ENCODE results near the gene CHST11.
A peak's percentile ranks its signal among the peaks of the same experiment; 100 is the strongest.
"Not testable (repeated sequence)": the region's sequence is repeated elsewhere in the genome, so short reads cannot be mapped to it uniquely, and the experiment has no call there.

CHST11 gene

DNA sequence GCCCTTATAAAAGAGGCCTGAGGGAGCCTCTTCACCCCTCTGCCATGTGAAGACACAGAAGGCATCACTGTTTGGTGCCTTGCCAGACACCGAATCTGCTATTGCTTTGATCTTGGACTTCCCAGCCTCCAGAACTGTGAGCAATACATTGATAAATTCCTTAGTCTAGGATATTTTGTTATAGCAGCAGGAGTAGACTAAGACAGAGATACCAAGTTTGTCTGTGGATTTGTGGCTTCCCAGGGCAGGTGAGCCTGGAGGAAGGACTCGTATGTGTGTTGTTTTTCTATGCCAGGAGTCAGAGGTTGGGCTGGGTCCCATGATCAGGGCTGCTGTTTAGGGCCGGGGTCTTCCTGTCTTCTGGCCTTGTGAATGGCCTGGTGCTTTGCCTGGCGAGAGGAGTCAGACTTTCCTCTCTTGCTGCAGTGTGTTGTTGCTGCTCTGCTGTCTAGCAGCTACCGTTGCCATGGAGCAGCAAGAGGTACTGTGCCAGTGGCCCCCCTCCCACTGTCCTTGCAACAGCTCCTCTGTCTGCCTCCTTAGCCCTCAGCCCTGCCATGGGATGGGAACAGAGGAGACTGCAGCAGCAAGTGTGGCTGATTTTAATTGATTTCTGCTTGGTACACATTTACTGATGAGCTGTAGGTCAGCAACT lies 111.2 kb downstream of the CHST11 start:
- no peak for DNase-seq

DNA sequence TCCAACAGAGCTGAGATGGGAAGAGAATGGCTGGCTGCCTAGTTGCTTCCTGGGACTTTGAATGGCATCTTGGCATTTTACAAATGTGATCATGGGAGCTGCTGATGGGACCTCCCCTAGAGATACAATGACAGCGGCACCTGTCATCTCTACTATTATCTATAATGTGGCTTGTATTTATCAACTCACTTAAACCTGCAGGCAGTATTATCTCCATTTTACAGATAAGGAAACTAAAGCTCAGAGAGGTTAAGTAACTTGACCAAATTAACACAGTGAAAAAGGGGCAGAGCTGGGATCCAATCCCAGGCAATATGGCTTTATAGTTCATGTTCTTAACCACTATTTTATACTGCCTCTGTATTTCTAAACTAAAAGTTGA lies 111.7 kb downstream of the CHST11 start:
- no peak for DNase-seq

DNA sequence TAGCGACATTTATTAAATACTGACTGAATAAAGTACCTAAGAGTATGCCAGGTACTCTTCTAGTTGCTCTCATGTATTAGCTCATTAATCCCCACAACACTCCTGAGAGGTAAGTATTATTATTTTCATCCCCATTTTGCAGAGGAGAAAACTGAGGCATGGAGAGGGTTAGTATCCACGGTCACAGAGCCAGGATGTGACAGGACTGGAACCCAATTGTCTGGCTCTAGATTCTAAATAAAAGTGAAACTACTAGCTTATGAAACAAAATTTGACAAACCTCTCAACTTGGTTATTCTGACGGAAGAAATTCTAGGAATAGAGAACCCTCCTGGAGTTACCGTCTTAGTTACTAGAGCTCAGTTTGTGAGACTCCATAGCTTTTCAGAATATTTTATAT lies 112.2 kb downstream of the CHST11 start:
- no peak for DNase-seq

DNA sequence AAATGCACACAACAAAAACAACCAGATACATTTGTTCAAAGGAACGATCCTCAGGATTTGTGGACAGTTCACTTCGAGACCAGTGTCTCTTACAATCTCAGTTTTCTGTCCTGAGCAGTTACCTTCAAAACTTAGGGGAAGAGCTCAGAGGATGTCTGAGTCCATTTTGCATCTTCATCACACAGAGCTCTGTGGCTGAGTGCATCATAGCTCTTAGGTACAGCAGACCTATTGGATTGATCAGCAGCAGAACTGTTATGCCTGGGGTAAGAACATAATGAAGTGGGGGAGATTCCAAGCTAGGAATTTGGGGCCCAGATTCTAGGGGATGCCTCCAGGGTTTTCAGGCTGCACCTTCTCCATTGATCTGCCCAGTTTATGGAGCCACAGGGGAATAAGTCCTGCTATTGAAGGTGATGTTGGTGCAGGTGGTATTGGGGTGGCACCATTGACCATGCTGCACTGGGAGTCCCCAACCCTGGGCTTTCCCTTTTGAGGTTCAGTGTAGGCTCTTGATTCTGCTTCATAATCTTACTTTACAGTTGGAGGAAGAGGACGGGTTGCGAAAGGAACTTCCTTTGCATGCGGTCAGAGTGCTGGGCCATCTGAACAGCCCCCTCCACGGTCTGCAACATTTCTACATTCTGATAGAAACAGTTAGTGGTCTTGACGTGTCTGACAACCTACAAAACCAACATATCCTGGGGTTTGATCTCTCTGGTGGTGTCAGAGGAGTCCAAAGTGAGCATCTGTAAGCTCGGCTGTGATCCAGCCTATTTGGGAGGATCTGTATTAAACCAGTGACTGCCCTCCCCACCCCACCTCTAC lies 112.8 kb downstream of the CHST11 start:
- no peak for DNase-seq

DNA sequence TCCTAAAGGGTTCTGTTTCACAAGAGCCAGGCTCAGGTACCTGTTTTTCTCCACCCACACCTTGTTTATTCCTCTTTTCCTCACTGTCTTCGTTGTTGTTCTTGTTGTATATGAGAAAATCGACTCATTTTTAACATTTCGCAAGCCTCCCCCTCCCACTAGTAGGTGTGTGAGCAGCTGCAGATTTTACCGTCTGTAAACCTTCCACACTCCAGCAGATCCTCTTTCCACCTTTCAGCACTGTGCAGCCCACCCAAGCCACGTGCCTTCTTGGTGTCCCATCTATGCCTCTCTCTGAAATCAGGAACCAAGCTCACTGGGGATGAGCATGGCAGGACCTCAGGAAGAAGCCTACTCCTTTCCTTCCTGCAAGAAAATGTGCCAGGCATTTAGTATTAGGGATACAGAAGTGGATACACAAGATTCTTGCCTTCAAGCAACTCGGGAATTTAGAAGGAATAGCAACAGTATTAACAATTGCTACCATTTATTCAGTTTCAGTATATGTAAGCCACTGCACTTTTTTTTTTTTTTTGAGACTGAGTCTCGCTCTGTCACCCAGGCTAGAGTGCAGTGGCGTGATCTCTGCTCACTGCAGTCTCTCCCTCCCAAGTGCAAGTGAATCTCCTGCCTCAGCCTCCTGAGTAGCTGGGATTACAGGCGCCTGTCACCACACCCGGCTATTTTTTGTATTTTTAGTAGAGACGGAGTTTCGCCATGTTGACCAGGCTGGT lies 113.6 kb downstream of the CHST11 start:
- no peak for DNase-seq

DNA sequence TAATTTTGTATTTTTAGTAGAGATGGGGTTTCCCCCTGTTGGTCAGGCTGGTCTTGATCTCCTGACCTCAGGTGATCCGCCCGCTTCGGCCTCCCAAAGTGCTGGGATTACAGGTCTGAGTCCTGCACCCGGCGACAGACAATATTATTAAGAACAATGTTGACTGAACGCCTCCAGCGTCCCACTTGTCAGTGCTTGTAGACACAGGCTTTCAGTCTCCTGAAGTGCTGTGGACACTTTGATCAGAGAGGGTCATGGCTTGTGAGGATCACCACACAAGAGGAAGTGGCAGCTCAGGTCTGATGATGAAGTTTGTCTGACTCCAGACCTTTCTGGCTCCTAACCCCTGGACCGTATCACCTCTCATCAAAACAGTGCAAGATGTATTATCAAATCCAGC lies 114.6 kb downstream of the CHST11 start:
- DNase-seq, result no peak

DNA sequence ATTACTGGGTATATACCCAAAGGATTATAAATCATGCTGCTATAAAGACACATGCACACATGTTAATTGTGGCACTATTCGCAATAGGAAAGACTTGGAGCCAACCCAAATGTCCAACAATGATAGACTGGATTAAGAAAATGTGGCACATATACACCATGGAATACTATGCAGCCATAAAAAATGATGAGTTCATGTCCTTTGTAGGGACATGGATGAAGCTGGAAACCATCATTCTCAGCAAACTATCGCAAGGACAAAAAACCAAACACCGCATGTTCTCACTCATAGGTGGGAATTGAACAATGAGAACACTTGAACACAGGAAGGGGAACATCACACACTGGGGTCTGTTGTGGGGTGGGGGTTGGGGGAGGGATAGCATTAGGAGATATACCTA lies 117.6 kb downstream of the CHST11 start:
- DNase-seq, result not testable (repeated sequence)

DNA sequence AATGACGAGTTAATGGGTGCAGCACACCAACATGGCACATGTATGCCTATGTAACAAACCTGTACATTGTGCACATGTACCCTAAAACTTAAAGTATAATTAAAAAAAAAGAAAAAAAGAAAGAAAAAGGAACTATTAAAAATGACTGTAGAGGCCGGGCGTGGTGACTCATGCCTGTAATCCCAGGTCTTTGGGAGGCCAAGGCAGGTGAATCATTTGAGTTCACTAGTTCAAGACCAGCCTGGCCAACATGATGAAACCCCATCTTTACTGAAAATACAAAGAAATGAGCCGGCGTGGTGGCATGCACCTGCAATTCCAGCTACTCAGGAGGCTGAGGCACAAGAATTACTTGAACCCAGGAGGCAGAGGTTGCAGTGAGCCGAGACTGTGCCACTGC lies 118.0 kb downstream of the CHST11 start:
- DNase-seq, result not testable (repeated sequence)

DNA sequence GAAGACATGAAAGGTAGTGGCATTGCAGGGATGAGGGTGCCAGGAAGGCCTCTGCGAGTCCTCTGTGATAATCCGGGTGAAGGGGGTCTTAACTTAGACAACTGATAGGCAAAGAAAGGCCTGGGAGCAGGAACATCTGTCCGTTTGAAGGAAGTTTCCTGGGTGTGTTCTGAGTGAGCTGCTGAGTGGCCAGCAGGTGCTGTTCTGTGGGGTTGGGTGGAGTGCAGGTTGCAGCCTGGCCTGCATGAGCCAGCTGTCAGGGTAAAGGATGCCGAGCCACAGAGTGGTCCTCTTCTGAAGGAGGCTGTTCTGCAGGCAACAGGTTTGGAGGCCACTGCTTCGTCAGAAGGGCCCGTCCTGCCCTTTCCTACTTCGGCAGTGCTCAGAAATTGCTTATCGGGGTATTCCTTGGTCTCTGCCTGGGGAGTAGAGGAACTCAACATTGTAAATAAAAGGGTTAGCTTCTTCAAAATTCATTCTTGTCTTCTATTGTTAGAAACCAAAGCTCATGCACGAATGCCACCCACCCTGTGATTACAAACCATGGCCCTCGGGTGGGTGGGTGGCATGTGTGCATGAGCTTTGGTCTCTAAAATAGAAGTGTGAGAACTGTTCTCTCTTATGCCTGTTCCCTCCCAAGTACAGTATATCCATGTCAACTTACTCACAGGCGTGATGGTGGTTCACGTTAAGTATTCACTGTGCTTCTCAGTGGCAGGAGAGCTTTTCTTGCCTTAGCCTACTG lies 118.9 kb downstream of the CHST11 start:
- peak; percentile 68 for DNase-seq

DNA sequence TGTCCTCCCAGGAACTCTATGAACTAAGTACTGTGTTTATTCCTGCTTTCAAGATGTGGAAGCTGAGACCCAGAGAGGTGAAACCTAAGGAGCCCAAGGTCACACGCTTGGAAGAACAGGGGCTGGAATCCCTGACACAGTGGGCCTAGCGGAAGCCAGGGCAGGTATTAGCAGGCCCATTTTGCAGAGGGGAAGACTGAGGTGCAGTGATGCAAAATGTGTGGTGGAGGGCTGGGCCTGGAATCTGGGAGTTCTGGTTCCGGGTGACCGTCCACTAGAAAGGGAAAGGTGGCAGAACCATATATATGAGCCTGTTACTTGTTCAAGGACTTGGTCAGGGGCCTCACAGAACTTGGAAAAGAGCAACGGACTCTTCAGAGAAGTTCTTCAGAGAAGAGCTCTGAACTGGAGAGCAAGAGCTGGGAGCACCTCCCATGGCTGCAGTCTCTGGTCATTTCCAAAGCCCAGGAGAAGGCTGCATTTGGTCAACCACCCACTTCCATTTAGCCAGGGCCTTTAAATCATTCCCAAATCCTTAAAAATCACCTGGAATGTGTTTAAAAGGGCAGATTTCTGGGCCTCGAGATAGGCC lies 119.5 kb downstream of the CHST11 start:
- DNase-seq, result no peak

DNA sequence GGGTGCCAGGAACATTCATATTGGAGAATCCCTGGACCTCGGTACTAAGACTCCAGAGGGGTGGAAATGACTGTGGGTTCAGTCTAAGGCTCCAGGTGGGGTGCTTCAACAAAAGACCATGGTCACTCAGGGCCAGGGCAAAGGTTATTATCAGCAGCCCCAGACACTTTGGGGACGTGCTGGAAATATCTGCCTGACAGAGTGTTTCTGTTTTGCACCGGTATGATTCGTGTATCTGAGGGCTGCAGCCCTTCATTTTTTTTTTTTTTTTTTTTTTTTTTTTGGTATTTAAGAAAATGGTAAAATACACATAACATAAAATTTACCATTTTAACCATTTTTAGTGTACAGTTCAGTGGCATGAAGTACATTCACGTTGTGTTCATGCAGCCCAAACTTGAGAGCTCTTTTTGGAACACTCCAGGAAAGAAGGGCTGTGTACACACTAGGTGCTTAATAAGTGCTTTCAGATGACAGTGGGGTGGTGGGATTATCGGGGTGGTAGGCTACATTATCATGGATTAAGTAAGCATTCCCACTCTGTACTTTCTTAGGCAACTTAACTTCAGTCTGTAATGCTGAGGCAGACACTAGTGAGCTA lies 120.3 kb downstream of the CHST11 start:
- no peak for DNase-seq

DNA sequence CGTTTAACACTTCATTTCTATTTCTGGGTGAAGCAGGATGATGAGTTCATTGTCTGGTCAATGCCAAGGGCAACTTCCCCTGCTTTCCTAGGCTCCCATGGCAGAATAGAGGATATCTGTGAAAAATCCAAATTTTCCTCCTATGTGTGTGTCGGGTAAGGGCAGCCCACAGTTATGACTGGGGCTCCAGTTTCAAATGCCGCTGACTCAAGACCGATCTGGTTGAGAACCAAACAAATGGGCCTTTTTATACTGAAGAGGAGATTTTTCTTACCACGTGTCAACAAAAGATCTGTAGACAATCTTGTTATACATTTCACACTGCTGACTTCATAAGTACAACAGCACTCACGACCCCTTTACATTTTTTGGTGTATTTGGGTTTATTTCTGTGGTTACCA lies 120.8 kb downstream of the CHST11 start:
- no peak for DNase-seq

DNA sequence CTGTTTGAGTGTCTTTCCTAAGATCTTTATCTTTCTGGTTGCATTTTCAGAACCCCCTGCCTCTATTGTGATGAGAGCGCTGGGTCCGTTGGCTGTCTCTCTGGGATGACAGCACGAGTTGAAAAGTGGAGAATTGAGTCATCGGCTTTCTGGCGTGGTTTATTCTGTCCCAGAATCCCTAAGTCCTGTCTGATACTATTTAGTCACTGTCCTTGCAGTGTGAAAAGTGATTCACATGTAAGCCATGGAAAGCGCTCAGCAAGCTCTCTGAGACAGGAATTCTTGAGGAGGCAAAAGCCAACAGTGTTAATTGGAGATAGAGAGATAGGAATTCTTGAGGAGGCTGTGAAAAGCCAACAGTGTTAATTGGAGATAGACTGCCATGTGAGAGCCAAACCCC lies 121.7 kb downstream of the CHST11 start:
- no peak for DNase-seq

DNA sequence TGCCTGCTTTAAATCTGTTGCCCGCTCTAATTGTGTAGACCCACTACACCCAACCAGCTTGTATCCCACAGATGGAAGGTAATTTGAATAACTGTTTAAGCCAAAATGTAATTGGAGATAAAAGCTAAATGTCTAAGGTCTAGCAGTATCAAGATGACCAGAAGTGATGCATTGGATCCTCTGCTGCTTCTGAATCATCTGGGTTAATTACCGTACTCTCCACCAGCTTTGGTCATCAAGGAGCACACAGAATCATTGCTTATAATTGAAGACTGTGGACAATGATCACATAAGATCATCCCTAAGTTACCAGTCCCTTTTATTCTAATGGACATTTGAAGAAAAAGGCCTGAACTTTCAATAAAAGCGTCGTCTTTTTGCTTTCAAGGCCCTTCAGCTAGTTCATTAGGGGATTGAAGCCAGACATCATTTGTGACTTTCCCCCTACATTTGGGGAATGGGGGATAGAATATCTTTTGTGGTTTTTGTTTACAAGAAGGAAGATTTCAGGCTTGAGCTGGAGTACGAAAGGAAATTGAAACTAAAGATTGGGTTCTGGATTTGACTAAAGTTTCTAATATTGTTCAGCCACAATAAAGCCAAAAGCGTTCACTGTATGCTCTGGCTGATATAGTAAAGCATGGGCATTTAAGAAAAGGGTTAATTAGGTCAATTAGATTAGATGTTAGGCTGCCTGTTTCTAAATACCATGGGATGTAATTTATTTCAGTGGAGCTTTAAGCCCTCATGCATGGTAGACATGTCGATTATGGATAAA lies 123.2 kb downstream of the CHST11 start:
- DNase-seq, result peak; percentile 36

DNA sequence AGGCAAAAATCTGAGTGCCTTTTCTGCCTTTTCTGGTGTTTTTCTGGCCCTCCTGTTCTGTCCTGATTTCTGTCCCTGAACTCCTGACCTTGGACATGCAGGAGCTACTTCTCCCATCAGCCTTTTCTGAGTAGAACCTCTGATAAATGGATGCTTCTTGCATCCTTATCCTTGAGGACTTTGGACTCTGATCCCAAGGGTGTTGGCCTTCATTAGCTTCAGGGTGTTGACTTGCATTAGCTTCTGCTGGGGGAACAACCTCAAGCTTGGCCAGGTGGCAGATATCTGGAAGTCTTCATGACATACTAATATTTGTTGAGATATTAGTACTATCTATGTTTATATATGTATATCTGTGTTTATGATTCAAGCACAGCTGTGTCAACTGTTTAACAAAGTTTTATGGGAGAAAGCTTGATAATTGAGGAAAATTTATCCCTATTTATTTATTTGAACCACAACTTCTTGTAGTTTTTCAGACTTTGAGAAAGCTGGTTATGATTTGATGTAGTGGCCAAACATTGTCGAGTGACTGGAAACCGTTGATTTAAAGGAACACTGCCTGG lies 124.3 kb downstream of the CHST11 start:
- DNase-seq, result no peak

DNA sequence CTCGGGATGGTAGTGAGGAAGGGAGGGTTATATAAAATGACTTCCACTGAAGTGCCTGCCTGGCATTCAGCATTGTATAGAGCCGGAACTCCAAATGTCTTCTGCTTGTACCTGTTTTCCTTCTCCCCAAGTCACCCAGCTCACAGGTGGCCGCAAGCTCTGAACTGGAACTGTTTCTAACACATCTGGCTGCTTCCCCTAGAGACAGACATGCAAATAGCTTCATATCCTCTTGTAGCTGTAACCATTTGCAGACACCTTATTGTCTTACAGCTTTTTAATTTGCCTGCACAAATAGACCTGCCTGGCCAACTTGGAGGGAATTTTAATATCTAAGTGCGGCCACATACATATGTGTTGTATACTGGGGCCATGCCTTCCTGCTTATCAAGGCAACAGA lies 126.0 kb downstream of the CHST11 start:
- DNase-seq, result no peak

DNA sequence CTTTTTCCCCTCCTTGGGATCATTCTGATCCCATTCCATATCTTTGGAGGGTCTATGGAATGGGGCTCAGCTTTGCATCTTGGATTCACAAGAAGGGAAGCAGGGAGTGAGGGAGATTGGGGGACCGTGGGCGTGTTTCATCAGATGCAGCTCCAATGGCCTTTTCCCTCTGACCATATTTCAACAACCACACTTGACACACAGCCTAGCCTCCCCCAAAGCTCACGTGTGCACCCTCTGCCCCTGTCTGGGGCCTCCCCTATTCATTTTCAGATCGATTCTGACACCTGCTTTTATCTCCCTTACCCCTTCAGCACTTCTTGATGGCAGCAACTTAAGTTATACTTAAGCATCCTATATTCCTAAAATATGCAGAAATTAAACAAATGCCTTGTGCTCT lies 126.6 kb downstream of the CHST11 start:
- DNase-seq, result no peak

DNA sequence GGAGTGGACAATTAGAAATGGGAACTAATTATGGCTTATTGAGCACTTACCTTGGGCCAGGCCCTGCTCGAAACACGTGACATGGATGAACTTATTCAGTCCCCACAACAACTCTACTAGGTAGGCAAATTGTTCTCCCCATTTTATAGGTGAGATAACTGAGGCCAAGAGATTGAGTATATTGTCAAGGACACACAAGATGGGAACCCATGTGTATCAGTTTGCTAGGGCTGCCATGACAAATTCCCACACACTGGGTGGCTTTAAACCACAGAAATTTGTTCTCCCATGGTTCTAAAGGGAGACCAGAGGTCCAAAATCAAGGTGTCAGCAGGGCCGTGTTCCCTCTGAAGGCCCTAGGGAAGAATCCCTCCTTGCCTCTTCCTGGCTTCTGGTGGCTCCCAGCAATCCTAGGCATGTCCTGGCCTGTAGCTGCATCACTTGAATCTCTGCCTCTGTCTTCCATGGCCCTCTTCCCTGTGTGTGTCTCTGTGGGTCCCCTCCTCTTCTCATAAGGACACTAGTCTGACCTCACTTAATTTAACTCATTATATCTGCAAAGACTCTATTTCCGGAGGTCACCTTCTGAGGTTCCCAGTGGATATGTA lies 128.8 kb downstream of the CHST11 start:
- no peak for DNase-seq

DNA sequence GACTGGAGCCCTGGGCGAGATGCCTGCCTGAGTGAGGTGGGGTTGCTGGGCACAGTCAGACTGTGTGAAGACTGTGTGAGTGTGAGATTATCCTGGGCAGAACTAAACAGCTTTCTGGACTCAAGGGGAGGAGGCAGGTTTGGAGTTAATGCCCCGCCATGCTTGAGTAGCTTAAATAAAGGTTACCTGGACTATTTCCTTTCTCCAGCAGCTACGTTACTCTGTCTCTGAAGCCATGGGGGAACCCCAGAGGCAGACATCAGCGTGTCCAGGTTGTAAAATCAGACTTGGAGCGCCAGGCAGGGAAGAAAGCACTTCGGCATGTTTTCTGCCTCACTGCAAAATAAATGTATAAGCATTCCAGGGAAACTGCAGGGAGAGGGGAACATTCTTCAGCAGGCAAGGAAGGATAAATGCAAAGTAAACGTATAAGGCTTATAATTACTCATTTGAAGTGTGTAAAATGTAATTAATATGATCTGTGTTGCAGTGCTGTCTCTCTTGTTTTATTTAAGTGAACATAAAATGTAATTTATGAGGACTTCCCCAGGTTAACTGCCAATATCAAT lies 129.7 kb downstream of the CHST11 start:
- DNase-seq, result peak; percentile 47
